Progenitor cell of endocrine pancreas (in vitro differentiated cells): ENCODE measurements around the gene ZNF48. TPM values are rescaled to one million over a fixed set of nuclear protein-coding genes. Genes with fewer than 3 reads are reported as not detected.
A peak's percentile ranks its signal among the peaks of the same experiment; 100 is the strongest.

Experiments
- DNase-seq: peaks from one replicate; pipeline ENCODE4 v3.0.0; 2021; ENCODE audit warnings: low spot score; ENCODE audit not compliant: unreplicated experiment
- H3K27ac Mint-ChIP-seq: 2 replicates; pipeline ENCODE4 v1.8.0; 2021; ENCODE audit warnings: mild to moderate bottlenecking, moderate library complexity, mixed read lengths
- H3K27me3 Mint-ChIP-seq: 2 replicates; pipeline ENCODE4 v1.8.0; 2021; ENCODE audit warnings: mixed read lengths
- H3K36me3 Mint-ChIP-seq: 2 replicates; pipeline ENCODE4 v1.8.0; 2022; ENCODE audit warnings: mixed read lengths; ENCODE audit not compliant: insufficient read depth
- H3K4me1 Mint-ChIP-seq: 2 replicates; pipeline ENCODE4 v1.8.0; 2021; ENCODE audit warnings: low read depth, mixed read lengths
- H3K4me3 Mint-ChIP-seq: 2 replicates; pipeline ENCODE4 v1.8.0; 2021; ENCODE audit warnings: low read depth, mild to moderate bottlenecking, moderate library complexity, mixed read lengths
- H3K9me3 Mint-ChIP-seq: 2 replicates; pipeline ENCODE4 v1.8.0; 2021; ENCODE audit warnings: low read depth, mixed read lengths
- CTCF ChIP-seq: fragments of 200-600 bp; sonication (generic); IDR thresholded peaks from one replicate; pipeline ENCODE4 v1.5.0; 2021; ENCODE audit warnings: antibody characterized with exemption, mild to moderate bottlenecking; ENCODE audit not compliant: unreplicated experiment
- total RNA-seq: library from RNA; stranded (reverse); gene quantifications from 2 replicates; pipeline ENCODE4 v1.2.1, GENCODE V29; 2021

Gene ZNF48
- total RNA-seq, 1 donor from 2014 or later, result 62.6 TPM

- Mint-ChIP-seq H3K4me1 (peaks cover 21% of the 10 kb centered on the region), H3K9me3 (no peaks in the 10 kb centered on the region), H3K27me3 (no peaks in the 10 kb centered on the region), H3K36me3 (peaks cover 2% of the 10 kb centered on the region), H3K27ac (peak overlapping the region; percentile 52), H3K4me3 (no peak overlapping the region)
- DNase-seq, result no peak
- TF ChIP-seq CTCF, result no peak
These were observed 19.4 kb upstream of the ZNF48 start for GRCh38 chr16:30375864-30376263.

- TF ChIP-seq CTCF, result no peak
- peaks cover 15% of the 10 kb centered on the region for H3K4me1 Mint-ChIP-seq
- peaks cover 2% of the 10 kb centered on the region for H3K36me3 Mint-ChIP-seq
- no peak for DNase-seq
- no peak overlapping the region for H3K4me3 Mint-ChIP-seq
- peak overlapping the region; percentile 99 for H3K27ac Mint-ChIP-seq
- H3K9me3 Mint-ChIP-seq, result no peaks in the 10 kb centered on the region
- no peaks in the 10 kb centered on the region for H3K27me3 Mint-ChIP-seq
These were observed 18.7 kb upstream of the ZNF48 start for GRCh38 chr16:30376461-30376902.

- H3K27ac Mint-ChIP-seq, result peak overlapping the region; percentile 99
- peak; percentile 76 for DNase-seq
- peak overlapping the region; percentile 93 for H3K4me3 Mint-ChIP-seq
- peaks cover 11% of the 10 kb centered on the region for H3K4me1 Mint-ChIP-seq
- no peaks in the 10 kb centered on the region for H3K9me3 Mint-ChIP-seq
- no peaks in the 10 kb centered on the region for H3K27me3 Mint-ChIP-seq
- no peak for TF ChIP-seq CTCF
- H3K36me3 Mint-ChIP-seq, result peaks cover 2% of the 10 kb centered on the region
These were observed 18.0 kb upstream of the ZNF48 start for GRCh38 chr16:30377050-30377811.

- TF ChIP-seq CTCF, result no peak
- H3K27me3 Mint-ChIP-seq, result no peaks in the 10 kb centered on the region
- peak overlapping the region; percentile 93 for H3K4me3 Mint-ChIP-seq
- DNase-seq, result no peak
- H3K9me3 Mint-ChIP-seq, result no peaks in the 10 kb centered on the region
- peaks cover 2% of the 10 kb centered on the region for H3K36me3 Mint-ChIP-seq
- H3K27ac Mint-ChIP-seq, result peak overlapping the region; percentile 99
- peaks cover 11% of the 10 kb centered on the region for H3K4me1 Mint-ChIP-seq
These were observed 17.4 kb upstream of the ZNF48 start for GRCh38 chr16:30377812-30378235.

GRCh38 chr16:30378236-30379157 is 16.7 kb upstream of the ZNF48 start:
- peaks cover 2% of the 10 kb centered on the region for H3K36me3 Mint-ChIP-seq
- peaks cover 11% of the 10 kb centered on the region for H3K4me1 Mint-ChIP-seq
- H3K4me3 Mint-ChIP-seq, result peak overlapping the region; percentile 93
- peak; percentile 99 for DNase-seq
- H3K9me3 Mint-ChIP-seq, result no peaks in the 10 kb centered on the region
- H3K27ac Mint-ChIP-seq, result peak overlapping the region; percentile 99
- TF ChIP-seq CTCF, result peak; percentile 34
- H3K27me3 Mint-ChIP-seq, result no peaks in the 10 kb centered on the region
